Kidney (tissue), 14 donors: ENCODE results near the gene HS3ST6. TPM values are rescaled to one million over a fixed set of nuclear protein-coding genes. Genes with fewer than 3 reads are reported as not detected.
A peak's percentile ranks its signal among the peaks of the same experiment; 100 is the strongest.

Experiments
- DNase-seq, 5 donors: peaks; one replicate each; pipeline ENCODE4 v3.0.0-alpha.2; 2013 to 2020
- FAIRE-seq: peaks from 2 replicates; lab custom pipeline; 2012; peaks lifted over from hg19 to GRCh38; lab: Jason Lieb, UNC
- H3K27ac ChIP-seq, 2 donors: one replicate each; pipeline ENCODE4 v1.7.0; 2013; ENCODE audit warnings: low read depth in 2 of 2, low read length in 2 of 2, inconsistent platforms in 1 of 2
- H3K27me3 ChIP-seq: one replicate; pipeline ENCODE4 v1.7.1; 2013; ENCODE audit warnings: low read length, inconsistent platforms; ENCODE audit not compliant: control insufficient read depth, insufficient read depth
- H3K36me3 ChIP-seq, 3 donors: one replicate each; pipeline versions ENCODE4 v1.7.0 to v1.7.1; 2013; ENCODE audit warnings: low read length in 3 of 3, control low read depth in 1 of 3, inconsistent platforms in 1 of 3; ENCODE audit not compliant: insufficient read depth in 3 of 3, control insufficient read depth in 2 of 3
- H3K4me1 ChIP-seq, 3 donors: one replicate each; pipeline versions ENCODE4 v1.7.0 to v1.7.1; 2013; ENCODE audit warnings: low read length in 3 of 3, inconsistent platforms in 1 of 3, low read depth in 1 of 3; ENCODE audit not compliant: control insufficient read depth in 2 of 3, insufficient read depth in 2 of 3
- H3K4me3 ChIP-seq, 3 donors: one replicate each; pipeline versions ENCODE4 v1.7.0 to v1.8.1; 2013; ENCODE audit warnings: low read length in 3 of 3, control low read depth in 1 of 3, inconsistent platforms in 1 of 3
- H3K9ac ChIP-seq, 3 donors: one replicate each; pipeline versions ENCODE4 v1.7.0 to v1.7.1; 2013; ENCODE audit warnings: low read length in 3 of 3, control low read depth in 1 of 3, inconsistent platforms in 1 of 3
- H3K9me3 ChIP-seq, 3 donors: one replicate each; pipeline versions ENCODE4 v1.7.0 to v1.7.1; 2013; ENCODE audit warnings: low read length in 3 of 3, control low read depth in 1 of 3, inconsistent platforms in 1 of 3; ENCODE audit not compliant: control insufficient read depth in 2 of 3, insufficient read depth in 1 of 3
- CTCF ChIP-seq: IDR thresholded peaks from 3 replicates; pipeline ENCODE4 v1.5.1; 2012; ENCODE audit warnings: mild to moderate bottlenecking, moderate library complexity, borderline replicate concordance; ENCODE audit not compliant: insufficient read depth; ENCODE audit errors: extremely low read depth
- intact Hi-C: fragments of 100-400 bp; cut with DNase I; formaldehyde crosslinking; loops from one replicate; pipeline ENCODE4 v1.11.1; 2022
- polyA plus RNA-seq: library from polyadenylated mRNA; stranded (reverse); fragments of 350-450 nt; fragmentation: Illumina TruSeq; extraction: RNeasy Lipid Tissue Mini Kit (QIAGEN cat#74804); gene quantifications from one replicate; pipeline ENCODE4 v1.2.3, GENCODE V29; 2014; ENCODE audit warnings: low read depth, low replicate concordance; ENCODE audit not compliant: insufficient read depth
- total RNA-seq: library from RNA; stranded (reverse); fragmentation: NEBNext Ultra II Directional; extraction: Animal tissue kit (Norgen Biotek cat#: 25700); gene quantifications from one replicate; pipeline ENCODE4 v1.2.1, GENCODE V29; 2021
- donor health status: control.
- donor health status: control.
- donor health status: control.
- donor health status: control.
- donor health status: control.
- donor health status: DM: yes; HTN: yes; CAD: no.
- donor health status: Normal renal cell carcinoma (clear cell type).

The HS3ST6 gene
- total and polyA plus RNA-seq, 2 donors from 2014 or later: 0.19 to 0.73 TPM

- Histone ChIP-seq H3K36me3 (no peaks in the 10 kb centered on the region), H3K9me3 (no peaks in the 10 kb centered on the region), H3K4me1 (no peaks in the 10 kb centered on the region), H3K4me3 (no peak overlapping the region), H3K27ac (no peak overlapping the region), H3K9ac (no peak overlapping the region), H3K27me3 (peaks cover 23% of the 10 kb centered on the region)
- TF ChIP-seq CTCF: no peak
- FAIRE-seq (no peak), DNase-seq (peak in 1 of 5 donors; percentile 53)
- intact Hi-C loops: no loop called here
Measured at GRCh38 chr16:1915732-1916639, 2.2 kb downstream of the HS3ST6 start.

- H3K4me1 ChIP-seq: no peaks in the 10 kb centered on the region
- DNase-seq (no peak), FAIRE-seq (no peak)
- peaks cover 14% of the 10 kb centered on the region for H3K27me3 ChIP-seq
- intact Hi-C loops: no loop called here
- H3K4me3 ChIP-seq: no peak overlapping the region
- no peak for TF ChIP-seq CTCF
- no peak overlapping the region for H3K27ac ChIP-seq
- no peak overlapping the region for H3K9ac ChIP-seq
- no peaks in the 10 kb centered on the region for H3K36me3 ChIP-seq
- no peaks in the 10 kb centered on the region for H3K9me3 ChIP-seq
Measured at GRCh38 chr16:1914988-1915387, 3.2 kb downstream of the HS3ST6 start.

GRCh38 chr16:1914084-1914608 is 4.1 kb downstream of the HS3ST6 start:
- no peak overlapping the region for H3K4me3 ChIP-seq
- H3K27ac ChIP-seq: no peak overlapping the region
- H3K36me3 ChIP-seq: no peaks in the 10 kb centered on the region
- no peak overlapping the region for H3K9ac ChIP-seq
- no peaks in the 10 kb centered on the region for H3K9me3 ChIP-seq
- TF ChIP-seq CTCF: no peak
- peaks cover 9% of the 10 kb centered on the region for H3K27me3 ChIP-seq
- FAIRE-seq (no peak), DNase-seq (peak in 1 of 5 donors; percentile 49)
- intact Hi-C loops: no loop called here
- H3K4me1 ChIP-seq: no peaks in the 10 kb centered on the region
